GM21576 (cell line): ENCODE data around the gene POU6F1.

Source experiments
- ATAC-seq: cut with Tn5 transposase; IDR thresholded peaks from one replicate; pipeline ENCODE4 v1.9.1; 2021; ENCODE audit warnings: mild to moderate bottlenecking, moderate library complexity; ENCODE audit not compliant: unreplicated experiment

The POU6F1 gene

GRCh38 chr12:51199366-51199945 is 18.4 kb downstream of the POU6F1 start:
- no peak for ATAC-seq

DNA sequence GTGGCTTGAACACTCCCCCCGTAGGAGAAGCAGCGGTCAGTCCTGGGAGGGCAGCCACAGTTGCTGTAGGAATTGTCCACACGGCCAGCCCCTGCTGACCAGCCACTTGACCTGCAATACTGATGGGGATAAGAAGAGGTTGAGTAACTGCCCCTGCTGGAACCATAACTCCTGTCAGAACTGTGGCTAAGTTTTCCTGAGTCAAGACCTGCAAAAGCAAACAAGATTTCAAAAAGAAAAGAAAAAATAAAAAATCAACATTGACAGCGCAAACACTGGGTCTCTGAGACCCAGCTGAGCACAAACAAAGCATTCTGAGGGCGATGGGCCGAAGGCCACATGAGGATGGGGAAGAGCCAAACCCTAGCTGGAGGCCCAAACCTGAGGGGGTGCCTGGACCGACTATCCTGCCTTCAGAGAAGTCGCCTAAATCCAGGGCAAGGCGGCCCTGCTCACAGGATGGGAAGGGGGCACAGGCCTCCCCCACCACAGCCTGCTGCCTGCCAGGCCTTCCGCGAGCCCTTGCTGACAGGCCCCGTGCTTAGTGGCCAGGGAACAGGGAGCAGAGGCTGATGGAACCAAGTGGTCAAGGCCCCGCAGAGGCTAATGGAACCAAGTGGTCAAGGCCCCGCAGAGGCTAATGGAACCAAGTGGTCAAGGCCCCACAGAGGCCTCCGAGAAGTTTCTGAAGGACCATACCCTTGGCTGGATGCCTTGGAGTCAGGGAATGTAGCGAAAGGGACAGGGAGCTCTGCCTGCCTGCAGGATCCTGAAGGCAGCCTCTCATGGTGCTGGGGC is 19.1 kb downstream of the POU6F1 start:
- ATAC-seq, result no peak

GRCh38 chr12:51197736-51198567 is 19.9 kb downstream of the POU6F1 start:
- no peak for ATAC-seq

- no peak for ATAC-seq
Observed at GRCh38 chr12:51196547-51196946, 21.3 kb downstream of the POU6F1 start.

DNA sequence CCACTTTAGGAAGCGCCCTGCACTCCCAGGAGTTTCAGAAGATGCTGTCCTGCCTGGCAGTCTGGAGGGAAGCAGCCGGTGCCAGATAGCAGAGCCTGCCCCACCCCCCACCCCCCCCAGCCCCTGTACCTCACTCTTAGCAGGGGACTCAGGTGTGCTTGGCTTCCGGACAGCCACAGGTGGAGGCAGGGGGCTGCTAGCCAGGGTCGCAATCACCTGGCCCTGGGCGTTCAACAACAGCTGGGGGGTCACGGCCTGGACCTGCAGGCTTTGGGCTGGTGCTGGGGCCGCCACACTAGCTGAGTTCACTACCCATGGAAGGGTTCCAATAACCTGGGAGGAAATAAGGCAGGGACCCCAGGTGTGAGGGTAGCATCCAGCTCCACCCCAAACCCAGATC is 22.0 kb downstream of the POU6F1 start:
- no peak for ATAC-seq

- no peak for ATAC-seq
Observed at GRCh38 chr12:51192284-51192671, 25.6 kb downstream of the POU6F1 start.

- no peak for ATAC-seq
Observed at GRCh38 chr12:51191516-51192283, 26.2 kb downstream of the POU6F1 start.

DNA sequence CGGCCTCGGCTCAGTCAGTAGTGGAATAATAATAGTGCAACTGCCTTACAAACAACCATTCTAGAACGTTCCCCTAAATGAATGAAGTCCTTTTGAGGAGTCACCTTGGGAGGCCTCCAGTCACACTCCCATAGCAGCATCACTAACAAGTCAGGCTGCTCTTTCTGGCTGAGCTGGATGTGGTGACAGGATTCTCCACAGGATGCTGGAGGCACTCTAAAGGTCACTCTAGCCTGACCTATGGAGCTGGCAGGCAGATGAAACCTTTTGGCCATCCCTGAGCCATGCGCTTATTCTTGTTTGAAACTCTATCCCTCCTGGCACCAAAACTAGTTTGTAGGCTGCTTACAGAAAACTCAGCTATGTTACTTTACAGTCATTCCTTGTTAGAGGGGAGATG is 27.0 kb downstream of the POU6F1 start:
- ATAC-seq, result no peak

GRCh38 chr12:51189790-51190355 is 28.0 kb downstream of the POU6F1 start:
- ATAC-seq, result no peak

DNA sequence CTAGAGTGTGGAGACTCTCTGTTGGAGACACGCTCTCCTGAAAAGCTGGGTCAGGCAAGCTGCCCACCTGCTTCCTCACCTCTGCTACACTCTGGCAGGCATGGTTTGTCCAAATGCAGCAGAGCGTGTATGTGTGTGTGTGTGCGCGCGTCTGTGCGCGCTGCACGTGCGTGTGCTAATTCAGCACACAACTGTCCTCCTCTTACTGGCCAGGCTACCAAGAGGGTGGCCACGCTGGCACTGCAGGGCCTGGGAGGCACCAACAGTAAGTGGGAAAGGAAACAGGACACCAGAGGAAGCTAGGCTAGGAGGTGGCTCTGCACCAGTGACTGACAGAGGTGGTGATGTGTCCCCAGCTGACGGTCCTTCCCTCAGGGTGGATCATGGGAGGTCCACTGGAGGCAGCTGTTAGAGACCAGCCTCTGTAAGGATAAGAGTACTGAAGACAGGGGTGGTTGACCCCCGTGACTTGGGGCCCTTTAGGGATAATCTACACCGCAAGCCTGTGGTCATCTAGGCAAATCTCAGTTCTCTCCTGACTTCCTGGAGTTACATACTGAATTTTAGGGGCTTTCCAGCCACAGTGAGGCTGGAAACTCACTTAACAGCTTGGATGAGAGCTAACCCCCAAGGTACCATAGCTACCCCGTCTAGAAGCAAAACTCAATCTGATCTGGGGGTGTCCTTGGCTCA is 29.4 kb downstream of the POU6F1 start:
- no peak for ATAC-seq

- no peak for ATAC-seq
Observed at GRCh38 chr12:51187370-51187987, 30.4 kb downstream of the POU6F1 start.

- ATAC-seq, result no peak
Observed at GRCh38 chr12:51186465-51187085, 31.3 kb downstream of the POU6F1 start.

DNA sequence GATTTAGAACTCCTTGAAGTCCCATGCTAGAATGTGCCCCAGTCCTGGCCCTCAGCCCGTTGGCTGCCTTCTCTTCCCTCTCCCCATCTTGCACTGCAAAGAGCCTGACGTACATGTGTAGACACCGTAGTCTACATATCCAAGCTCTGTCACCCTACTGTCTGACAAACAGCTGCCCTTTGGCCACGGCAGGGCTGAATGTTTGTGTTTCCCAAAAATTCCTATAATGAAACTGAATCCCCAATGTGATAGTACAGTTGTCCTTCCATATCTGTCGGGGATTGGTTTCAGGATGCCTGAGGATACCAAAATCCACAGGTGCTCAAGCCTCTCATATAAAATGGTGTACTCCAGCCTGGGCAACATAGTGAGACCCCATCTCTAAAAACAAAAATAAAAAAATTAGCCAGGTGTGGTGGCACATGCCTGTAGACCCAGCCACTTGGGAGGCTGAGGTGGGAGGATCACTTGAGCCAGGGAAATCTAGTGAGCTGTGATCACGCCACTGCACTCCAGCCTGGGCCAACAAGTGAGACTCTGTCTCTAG is 32.6 kb downstream of the POU6F1 start:
- no peak for ATAC-seq

DNA sequence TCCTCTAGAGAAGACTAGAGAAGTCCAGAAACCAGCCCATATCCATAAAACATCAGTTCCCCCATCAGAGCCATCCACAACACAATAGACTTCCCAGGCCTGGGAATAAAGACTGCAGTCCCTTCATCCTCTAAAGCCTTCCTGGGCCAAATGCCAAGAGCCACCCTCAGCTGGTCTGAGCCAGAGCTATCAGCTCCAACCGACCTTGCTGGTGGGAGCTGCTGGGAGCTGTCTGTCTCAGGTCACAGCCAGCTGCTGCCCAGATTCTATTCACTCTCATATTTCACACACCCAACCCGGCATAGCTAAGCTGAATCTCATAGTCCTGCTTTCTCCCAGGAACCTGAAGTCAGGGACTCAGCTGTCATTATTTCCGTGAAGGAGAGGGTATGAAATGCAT is 34.0 kb downstream of the POU6F1 start:
- ATAC-seq, result no peak

- ATAC-seq, result no peak
Observed at GRCh38 chr12:51183349-51183748, 34.5 kb downstream of the POU6F1 start.

DNA sequence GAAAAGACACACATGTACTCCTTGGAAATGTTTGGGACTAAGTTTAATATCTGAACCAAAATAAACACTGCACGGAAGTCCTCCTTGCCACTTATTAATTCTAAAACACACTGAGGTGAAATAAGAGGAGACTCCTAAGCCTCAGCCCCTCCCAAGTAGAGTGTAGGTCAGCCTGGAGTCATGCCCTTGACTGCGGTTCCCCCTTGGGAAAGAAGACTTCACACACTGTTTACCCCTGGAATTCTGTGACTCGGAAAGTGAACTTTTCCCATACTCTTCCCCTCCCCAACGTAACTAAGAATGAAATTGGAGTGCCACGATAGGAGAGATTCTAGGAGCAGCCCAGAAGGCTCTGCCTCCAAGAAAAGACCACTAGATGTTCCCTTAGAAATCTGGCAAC is 36.3 kb downstream of the POU6F1 start:
- ATAC-seq, result no peak

GRCh38 chr12:51177897-51178296 is 40.0 kb downstream of the POU6F1 start:
- no peak for ATAC-seq

DNA sequence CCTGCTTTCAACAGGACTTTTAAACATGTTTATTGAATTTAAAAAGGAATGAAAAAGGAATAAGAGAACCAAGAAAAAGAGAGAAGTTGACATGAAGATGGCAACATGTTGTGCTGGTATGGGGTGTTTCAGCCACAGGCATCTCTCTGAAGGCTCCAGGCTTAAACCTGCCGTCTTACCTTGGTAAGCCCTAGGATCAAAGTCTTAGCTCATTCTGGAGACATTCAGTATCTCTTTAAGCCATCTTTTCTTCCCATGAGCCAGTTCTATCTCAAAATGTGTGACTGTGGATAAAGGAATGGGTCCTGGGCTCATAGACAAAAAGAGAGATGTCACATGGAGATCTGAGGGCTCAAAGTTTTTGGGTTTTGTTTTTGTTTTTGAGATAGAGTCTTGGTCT is 43.4 kb downstream of the POU6F1 start:
- ATAC-seq, result no peak
